HAP-1 (cell line): ENCODE data around the gene ATP6V0D1.

Experiments used
- DNase-seq, 2 experiments: peaks; one replicate each; pipeline ENCODE4 v3.0.0-alpha.2; 2016 to 2020; ENCODE audit warnings: low spot score in 2 of 2
- H3K27me3 ChIP-seq: fragments of 250-450 bp; sonication (Bioruptor Pico); 2 replicates; pipeline ENCODE4 v1.5.1; 2020; ENCODE audit warnings: low read depth, mild to moderate bottlenecking, moderate library complexity
- H3K36me3 ChIP-seq: fragments of 250-450 bp; sonication (Bioruptor Pico); replicated peaks from 2 replicates; pipeline ENCODE4 v1.5.1; 2020; ENCODE audit warnings: mild to moderate bottlenecking
- H3K4me1 ChIP-seq: fragments of 250-450 bp; sonication (Bioruptor Pico); 2 replicates; pipeline ENCODE4 v1.5.1; 2020; ENCODE audit warnings: mild to moderate bottlenecking
- H3K4me3 ChIP-seq: fragments of 250-450 bp; sonication (Bioruptor Pico); 2 replicates; pipeline ENCODE4 v1.5.1; 2020; ENCODE audit warnings: mild to moderate bottlenecking, moderate library complexity
- H3K9me3 ChIP-seq: fragments of 250-450 bp; sonication (Bioruptor Pico); 2 replicates; pipeline ENCODE4 v1.5.1; 2020; ENCODE audit warnings: mild to moderate bottlenecking, moderate library complexity
- in situ Hi-C: fragments of 300-500 bp; cut with MboI; formaldehyde crosslinking; loops from 3 replicates; pipeline ENCODE4 v1.14.3; 2020; ENCODE audit warnings: low sequenced_read_pairs, inconsistent platforms, mixed read lengths

The ATP6V0D1 gene

DNA sequence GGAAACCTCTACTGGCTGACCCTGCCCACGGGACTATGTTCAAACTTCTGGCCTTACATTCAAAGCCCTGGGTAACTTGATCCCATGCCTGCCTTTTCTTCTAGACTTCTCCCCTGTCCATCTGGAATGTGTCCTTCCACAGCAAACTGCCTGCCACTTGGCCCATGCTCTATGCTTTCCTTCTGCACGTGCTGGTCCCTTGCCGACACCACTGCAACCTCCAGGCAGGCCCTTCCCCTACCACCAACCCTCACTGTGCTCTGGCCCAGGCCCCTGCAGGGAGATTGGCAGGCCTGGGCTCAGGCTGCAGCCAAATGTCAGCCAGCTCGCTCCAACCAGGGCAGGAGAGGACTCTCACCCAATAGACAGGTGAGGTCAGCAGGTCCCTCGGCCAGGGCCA is 39.0 kb downstream of the ATP6V0D1 start:
- Histone ChIP-seq H3K4me1 (no peaks in the 10 kb centered on the region), H3K4me3 (no peak overlapping the region), H3K27me3 (no peaks in the 10 kb centered on the region), H3K9me3 (no peaks in the 10 kb centered on the region), H3K36me3 (peaks cover 12% of the 10 kb centered on the region; the same call in 1 of the 2 replicates)
- in situ Hi-C loops = no loop called here
- no peak for DNase-seq

DNA sequence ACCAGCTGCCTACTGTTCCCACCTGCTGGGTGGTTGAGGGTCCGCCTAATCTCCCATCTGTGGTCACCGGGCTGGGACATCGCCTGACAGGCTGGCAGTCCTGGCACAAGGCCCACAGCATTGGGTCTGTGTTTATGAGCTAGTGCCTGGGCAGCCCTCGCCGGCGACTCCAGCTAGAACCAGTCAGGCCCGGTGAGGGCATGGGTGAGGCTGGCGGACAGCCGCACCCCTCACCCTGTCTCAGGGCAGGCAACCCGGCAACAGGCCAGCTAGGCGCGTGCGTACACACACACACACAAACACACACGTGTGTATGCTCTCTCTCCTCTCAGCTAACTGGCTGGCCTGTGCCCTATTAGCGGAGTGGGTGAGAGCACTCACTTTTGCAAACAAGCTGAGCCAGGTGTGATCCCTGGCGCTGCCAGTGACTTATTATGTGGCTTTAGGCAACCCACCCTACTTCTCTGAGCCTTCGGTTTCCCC is 39.6 kb downstream of the ATP6V0D1 start:
- Histone ChIP-seq H3K4me1 (no peaks in the 10 kb centered on the region), H3K36me3 (peaks cover 15% of the 10 kb centered on the region; the same call in 1 of the 2 replicates), H3K27me3 (no peaks in the 10 kb centered on the region), H3K9me3 (no peaks in the 10 kb centered on the region), H3K4me3 (no peak overlapping the region)
- DNase-seq = no peak
- in situ Hi-C loops = no loop called here

DNA sequence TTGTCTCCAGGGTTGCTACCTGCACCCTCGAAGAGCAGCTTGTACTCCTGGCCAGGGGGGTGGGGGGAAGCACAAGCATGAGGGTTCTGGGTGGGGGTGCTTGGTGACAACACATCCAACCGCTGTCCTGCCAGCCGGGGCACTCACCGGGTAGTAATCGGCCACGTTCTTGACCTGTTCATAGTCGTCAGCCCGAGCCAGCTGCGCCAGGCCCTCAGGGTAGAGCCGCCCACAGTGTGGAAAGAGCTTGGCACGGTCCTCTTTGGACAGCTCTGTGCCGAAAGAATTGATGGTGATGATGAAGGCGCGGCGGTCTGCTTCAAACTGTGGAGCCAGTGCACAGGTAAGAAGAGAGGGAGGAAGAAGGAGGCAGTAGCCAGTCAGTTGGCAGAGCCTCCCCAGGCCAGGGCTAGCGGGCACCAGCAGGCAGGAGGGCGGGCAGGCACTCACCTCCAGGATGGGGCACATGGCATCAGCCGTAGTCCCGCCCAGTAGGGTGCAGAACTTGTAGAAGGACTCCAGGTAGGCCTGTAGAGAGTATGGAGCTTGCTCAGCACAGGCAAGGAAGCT is 42.0 kb downstream of the ATP6V0D1 start:
- DNase-seq = no peak
- Histone ChIP-seq H3K27me3 (no peaks in the 10 kb centered on the region), H3K4me3 (no peak overlapping the region), H3K9me3 (no peaks in the 10 kb centered on the region), H3K4me1 (no peaks in the 10 kb centered on the region), H3K36me3 (peaks cover 15% of the 10 kb centered on the region; the same call in 1 of the 2 replicates)
- in situ Hi-C loops = no loop called here

- in situ Hi-C loops = no loop called here
- DNase-seq = no peak
- peaks cover 15% of the 10 kb centered on the region; the same call in 1 of the 2 replicates for H3K36me3 ChIP-seq
These were observed 42.7 kb downstream of the ATP6V0D1 start for GRCh38 chr16:67438098-67438791.

GRCh38 chr16:67437513-67437912 is 43.4 kb downstream of the ATP6V0D1 start:
- no peaks in the 10 kb centered on the region for H3K4me1 ChIP-seq
- DNase-seq = no peak
- peaks cover 15% of the 10 kb centered on the region; the same call in 1 of the 2 replicates for H3K36me3 ChIP-seq
- H3K27me3 ChIP-seq = no peaks in the 10 kb centered on the region
- no peak overlapping the region for H3K4me3 ChIP-seq
- in situ Hi-C loops = no loop called here
- no peaks in the 10 kb centered on the region for H3K9me3 ChIP-seq

More at GRCh38 chr16:67438098-67438791, 42.7 kb downstream of the ATP6V0D1 start:
- H3K9me3 ChIP-seq = no peaks in the 10 kb centered on the region
- H3K27me3 ChIP-seq = no peaks in the 10 kb centered on the region
- no peaks in the 10 kb centered on the region for H3K4me1 ChIP-seq
- H3K4me3 ChIP-seq = no peak overlapping the region

DNA sequence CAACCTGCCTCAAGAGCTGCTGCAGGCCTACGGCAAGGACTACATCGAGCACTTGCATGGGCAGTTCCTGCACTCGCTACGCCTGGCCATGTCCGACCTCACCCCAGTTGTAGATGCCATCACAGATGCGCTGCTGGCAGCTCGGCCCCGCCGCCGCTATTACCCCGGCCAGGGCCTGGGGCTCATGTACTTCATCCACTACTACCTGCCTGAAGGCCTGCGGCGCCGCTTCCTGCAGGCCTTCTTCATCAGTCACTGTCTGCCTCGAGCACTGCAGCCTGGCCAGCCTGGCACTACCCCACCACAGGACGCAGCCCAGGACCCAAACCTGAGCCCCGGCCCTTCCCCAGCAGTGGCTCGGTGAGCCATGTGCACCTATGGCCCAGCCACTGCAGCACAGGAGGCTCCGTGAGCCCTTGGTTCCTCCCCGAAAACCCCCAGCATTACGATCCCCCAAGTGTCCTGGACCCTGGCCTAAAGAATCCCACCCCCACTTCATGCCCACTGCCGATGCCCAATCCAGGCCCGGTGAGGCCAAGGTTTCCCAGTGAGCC is 44.2 kb downstream of the ATP6V0D1 start:
- H3K9me3 ChIP-seq = no peaks in the 10 kb centered on the region
- peaks cover 6% of the 10 kb centered on the region for H3K4me1 ChIP-seq
- H3K4me3 ChIP-seq = no peak overlapping the region
- peaks cover 15% of the 10 kb centered on the region; the same call in 1 of the 2 replicates for H3K36me3 ChIP-seq
- DNase-seq = no peak
- H3K27me3 ChIP-seq = no peaks in the 10 kb centered on the region
- in situ Hi-C loops = no loop called here

- peaks cover 15% of the 10 kb centered on the region; the same call in 1 of the 2 replicates for H3K36me3 ChIP-seq
- H3K27me3 ChIP-seq = no peaks in the 10 kb centered on the region
- DNase-seq = no peak
- in situ Hi-C loops = no loop called here
- peaks cover 9% of the 10 kb centered on the region for H3K4me1 ChIP-seq
- H3K4me3 ChIP-seq = no peak overlapping the region
- H3K9me3 ChIP-seq = no peaks in the 10 kb centered on the region
These were observed 45.2 kb downstream of the ATP6V0D1 start for GRCh38 chr16:67435758-67436164.

- no peaks in the 10 kb centered on the region for H3K9me3 ChIP-seq
- H3K27me3 ChIP-seq = no peaks in the 10 kb centered on the region
- no peak overlapping the region for H3K4me3 ChIP-seq
- H3K4me1 ChIP-seq = peaks cover 20% of the 10 kb centered on the region
- H3K36me3 ChIP-seq = peaks cover 8% of the 10 kb centered on the region; the same call in 1 of the 2 replicates
- no peak for DNase-seq
- in situ Hi-C loops = no loop called here
These were observed 47.7 kb downstream of the ATP6V0D1 start for GRCh38 chr16:67433131-67433719.

- no peak overlapping the region for H3K4me3 ChIP-seq
These were observed 48.5 kb downstream of the ATP6V0D1 start for GRCh38 chr16:67432506-67432890.

DNA sequence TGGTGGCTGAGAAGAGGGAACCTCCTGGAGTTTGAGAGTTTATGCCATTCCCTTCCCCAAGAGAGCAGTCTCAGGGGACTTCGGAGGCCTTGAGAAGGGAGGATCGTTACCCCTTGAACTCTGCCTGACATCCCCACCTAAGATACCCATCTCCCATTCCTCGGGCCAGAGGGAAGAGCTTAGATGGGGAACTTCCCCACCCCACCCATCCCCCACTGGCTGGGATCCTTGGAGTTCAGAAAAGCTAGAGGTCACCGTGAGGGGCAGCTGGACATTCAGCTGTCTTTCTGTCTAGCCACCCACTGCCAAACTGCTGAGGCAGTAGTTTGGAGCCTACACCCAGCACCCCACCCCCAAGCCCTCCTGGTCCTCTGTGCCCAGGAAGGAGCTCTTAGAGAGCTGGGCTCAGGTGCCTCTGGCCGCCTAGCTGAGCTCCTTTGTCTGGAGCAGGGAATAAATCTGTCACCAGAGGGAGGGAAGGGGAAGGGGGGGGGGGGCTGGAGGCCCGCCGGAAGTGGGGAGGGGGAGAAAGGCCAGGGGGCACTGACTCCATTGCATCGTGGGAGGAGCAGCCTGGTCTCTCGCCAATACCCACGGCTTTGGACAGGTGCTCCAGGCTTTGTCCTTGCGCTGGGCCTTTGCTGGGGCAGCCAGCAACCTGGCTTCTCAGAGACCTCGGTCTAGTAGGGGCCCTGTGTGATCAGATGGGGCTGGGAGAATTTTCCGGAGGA is 49.0 kb downstream of the ATP6V0D1 start:
- H3K4me3 ChIP-seq = peak overlapping the region; percentile 41
- H3K9me3 ChIP-seq = no peaks in the 10 kb centered on the region
- H3K27me3 ChIP-seq = no peaks in the 10 kb centered on the region
- H3K4me1 ChIP-seq = peaks cover 20% of the 10 kb centered on the region
- DNase-seq = peak in 1 of 2 experiments; percentile 47
- in situ Hi-C loops = no loop called here
- peaks cover 2% of the 10 kb centered on the region; the same call in 1 of the 2 replicates for H3K36me3 ChIP-seq

More at GRCh38 chr16:67432506-67432890, 48.5 kb downstream of the ATP6V0D1 start:
- H3K27me3 ChIP-seq = no peaks in the 10 kb centered on the region
- in situ Hi-C loops = no loop called here
- peaks cover 20% of the 10 kb centered on the region for H3K4me1 ChIP-seq
- DNase-seq = no peak
- peaks cover 4% of the 10 kb centered on the region; the same call in 1 of the 2 replicates for H3K36me3 ChIP-seq
- no peaks in the 10 kb centered on the region for H3K9me3 ChIP-seq

DNA sequence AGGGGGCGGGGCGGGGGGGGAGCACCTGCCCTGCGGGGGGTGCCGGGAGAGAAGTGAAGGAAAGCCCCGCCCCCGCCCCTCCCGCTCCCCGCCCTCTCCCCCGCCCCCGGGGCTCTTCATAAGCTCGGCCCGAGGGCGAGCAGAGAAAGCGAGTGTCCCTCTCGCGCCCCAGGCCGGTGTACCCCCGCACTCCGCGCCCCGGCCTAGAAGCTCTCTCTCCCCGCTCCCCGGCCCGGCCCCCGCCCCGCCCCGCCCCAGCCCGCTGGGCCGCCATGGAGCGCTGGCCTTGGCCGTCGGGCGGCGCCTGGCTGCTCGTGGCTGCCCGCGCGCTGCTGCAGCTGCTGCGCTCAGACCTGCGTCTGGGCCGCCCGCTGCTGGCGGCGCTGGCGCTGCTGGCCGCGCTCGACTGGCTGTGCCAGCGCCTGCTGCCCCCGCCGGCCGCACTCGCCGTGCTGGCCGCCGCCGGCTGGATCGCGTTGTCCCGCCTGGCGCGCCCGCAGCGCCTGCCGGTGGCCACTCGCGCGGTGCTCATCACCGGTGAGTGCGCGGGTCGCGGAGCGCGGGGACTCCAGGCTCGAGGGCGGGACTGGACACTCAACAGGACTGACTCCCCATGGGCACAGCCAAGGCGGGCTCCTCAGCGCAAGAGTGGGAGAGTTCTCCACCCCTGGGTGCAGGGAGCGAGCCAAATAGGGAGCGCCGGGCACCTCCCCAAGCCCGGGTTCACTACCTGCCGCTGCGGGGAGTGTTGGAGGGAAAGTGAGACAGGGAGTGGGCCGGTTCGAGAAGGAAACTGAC is 49.8 kb downstream of the ATP6V0D1 start, which contains the start of gene HSD11B2:
HSD11B2 (plus strand) TSS at position 145 of the 798 bp plus-strand sequence; CDS start at position 273, 128 bp downstream.
- peak; percentile 74 to 92 for DNase-seq
- Histone ChIP-seq H3K4me1 (peaks cover 20% of the 10 kb centered on the region), H3K9me3 (no peaks in the 10 kb centered on the region), H3K36me3 (no peaks in the 10 kb centered on the region), H3K27me3 (no peaks in the 10 kb centered on the region), H3K4me3 (peak within 1 kb of the TSS; percentile 49)
- in situ Hi-C loops = no loop called here

GRCh38 chr16:67430504-67430976 is 50.4 kb downstream of the ATP6V0D1 start:
- peak; percentile 14 to 60 for DNase-seq
- Histone ChIP-seq H3K36me3 (no peaks in the 10 kb centered on the region), H3K4me3 (peak overlapping the region; percentile 49), H3K27me3 (no peaks in the 10 kb centered on the region), H3K4me1 (peaks cover 20% of the 10 kb centered on the region), H3K9me3 (no peaks in the 10 kb centered on the region)
- in situ Hi-C loops = no loop called here
